ENCODE data around the gene RFTN1.

The RFTN1 gene

DNA sequence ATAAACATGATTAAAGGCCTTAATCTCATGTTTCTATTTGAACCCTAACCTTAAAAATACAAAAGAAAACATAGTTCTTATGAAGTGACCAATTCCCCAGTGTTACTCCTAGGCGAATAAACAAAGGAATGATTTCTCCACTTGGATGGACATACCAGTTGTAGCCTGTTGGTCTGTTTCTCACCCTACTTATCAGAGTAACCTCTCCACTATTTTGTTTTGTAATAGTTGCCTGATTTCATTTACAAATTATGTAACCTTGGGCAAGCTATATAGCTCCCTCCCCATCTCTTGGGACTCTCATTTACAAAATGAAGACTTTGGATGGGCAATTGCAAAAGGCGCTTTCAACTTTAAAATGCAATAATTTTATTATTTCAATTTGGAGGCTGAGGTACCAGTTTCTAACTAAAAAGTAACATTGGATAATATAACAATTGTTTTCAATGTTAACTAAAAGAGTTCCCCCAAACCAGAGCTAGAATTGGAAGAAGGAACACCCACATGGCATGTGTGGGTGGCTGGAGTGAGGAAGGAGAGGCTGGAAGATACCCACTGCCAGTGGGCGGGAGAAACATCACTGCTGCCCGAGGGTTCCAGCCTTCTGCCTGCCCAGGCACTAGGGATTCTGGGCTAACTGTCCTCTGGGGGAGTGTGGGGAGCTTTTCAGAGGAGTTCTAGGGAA is 74.2 kb downstream of the RFTN1 start:
- DNase-seq (ENCODE audit: low read depth in 4 of 4, low spot score in 1 of 4), result no peak

DNA sequence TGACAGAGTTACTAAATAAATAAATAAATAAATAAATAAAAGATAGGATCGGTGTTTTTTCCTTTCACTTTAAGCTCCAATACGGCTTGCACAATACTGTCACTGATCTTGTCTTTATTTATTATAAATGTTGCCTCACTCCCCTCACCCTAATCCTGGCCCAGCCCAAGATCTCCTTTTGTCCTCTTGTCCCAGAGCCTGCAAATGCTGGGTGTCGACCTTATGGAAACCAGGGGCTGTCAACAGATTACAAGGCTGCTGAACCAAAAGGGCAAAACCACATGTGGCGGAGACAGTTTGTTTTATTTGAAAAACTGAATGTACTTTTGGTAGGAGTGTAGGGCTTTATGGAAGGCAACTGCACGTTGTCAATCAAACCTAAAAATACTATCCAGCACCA is 75.9 kb downstream of the RFTN1 start:
- no peak for DNase-seq (ENCODE audit: low read depth in 4 of 4, low spot score in 1 of 4)

DNA sequence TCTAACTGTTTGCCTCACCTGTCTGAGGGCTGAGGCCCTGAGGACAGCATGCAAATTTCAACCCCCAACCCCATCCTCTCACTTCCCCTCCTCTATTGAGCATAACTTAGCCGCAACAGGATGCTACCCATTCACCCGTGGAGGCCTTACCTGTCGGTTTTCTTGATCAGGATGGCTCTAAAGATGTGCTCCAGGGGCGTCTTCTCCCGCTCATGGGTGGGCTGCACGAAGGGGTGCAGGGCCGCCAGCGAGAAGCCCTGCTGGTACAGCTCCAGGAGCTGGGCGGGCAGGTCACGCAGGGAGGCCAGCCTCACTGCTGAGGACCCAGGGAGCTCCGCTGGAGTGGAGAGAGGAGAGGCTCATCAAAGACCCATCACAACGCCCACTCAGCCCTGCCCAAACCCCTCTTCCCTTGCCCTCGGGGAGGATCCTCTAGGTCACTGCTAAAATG is 79.8 kb downstream of the RFTN1 start:
- DNase-seq (ENCODE audit: low read depth in 4 of 4, low spot score in 1 of 4), result no peak

- no peak for DNase-seq (ENCODE audit: low read depth in 4 of 4, low spot score in 1 of 4)
Measured at GRCh38 chr3:16432714-16433113, 80.8 kb downstream of the RFTN1 start.

DNA sequence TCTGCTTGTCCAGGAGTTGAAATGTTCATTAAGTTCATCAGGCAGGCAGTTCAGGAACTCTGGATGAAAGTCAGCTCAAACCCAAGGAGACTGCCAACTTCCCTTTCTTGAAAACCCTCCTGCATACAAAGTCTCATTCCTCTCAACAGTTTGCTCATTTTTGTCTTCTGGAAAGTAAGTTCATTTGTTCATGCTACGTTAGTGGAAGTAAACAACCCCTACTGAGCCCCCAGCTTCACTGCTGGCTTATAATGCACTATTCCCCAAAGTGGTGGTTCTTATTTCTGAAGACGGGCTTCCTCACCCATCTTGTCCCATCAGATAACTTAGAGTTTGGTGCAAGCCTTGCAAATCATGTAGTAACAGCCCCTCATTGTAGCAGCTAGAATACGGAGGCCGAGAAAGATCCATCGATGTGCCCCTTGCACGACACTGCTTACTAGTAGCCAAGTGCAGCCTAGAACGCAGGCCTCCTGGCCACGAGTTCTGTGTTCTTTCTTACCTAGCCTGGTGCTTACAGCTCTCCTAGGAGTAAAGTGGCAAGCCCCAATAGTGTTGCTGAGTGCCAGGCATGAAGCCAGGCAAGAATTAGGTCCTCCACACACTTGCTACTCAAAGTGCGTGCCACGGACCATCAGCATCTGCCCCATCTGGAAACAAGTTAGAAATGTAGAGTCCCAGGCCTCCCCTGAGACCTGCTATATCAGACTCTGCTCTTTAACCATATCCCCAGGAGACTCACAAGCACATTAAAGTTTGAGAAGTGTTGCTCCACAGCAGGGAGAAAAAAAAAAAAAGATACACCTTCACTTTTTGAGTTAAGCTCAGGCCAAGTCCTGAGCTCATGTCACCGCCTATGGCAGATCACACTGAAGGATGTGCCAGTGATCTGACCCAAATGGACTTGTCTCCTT is 82.5 kb downstream of the RFTN1 start:
- no peak for DNase-seq (ENCODE audit: low read depth in 4 of 4, low spot score in 1 of 4)

DNA sequence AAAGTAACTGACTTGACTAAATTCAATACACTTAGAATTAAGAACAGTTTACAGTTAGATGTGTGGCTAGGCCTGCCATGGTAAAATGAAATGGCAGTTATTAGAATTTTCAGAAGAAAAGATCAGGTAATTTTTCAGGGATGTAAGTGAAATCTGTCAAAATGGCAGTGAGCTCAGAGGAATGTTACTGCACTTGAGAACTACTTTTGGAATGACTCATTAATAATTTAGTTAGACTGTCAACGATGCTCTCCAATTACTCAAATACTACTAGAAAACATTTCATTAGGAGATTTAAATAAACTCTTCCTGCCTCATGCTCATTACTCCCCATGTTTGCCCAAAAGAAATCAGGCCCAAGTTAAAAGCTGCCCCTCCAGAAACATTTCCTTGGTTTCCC is 84.4 kb downstream of the RFTN1 start:
- no peak for DNase-seq (ENCODE audit: low read depth in 4 of 4, low spot score in 1 of 4)

GRCh38 chr3:16428612-16429011 is 84.9 kb downstream of the RFTN1 start:
- DNase-seq (ENCODE audit: low read depth in 4 of 4, low spot score in 1 of 4), result no peak

DNA sequence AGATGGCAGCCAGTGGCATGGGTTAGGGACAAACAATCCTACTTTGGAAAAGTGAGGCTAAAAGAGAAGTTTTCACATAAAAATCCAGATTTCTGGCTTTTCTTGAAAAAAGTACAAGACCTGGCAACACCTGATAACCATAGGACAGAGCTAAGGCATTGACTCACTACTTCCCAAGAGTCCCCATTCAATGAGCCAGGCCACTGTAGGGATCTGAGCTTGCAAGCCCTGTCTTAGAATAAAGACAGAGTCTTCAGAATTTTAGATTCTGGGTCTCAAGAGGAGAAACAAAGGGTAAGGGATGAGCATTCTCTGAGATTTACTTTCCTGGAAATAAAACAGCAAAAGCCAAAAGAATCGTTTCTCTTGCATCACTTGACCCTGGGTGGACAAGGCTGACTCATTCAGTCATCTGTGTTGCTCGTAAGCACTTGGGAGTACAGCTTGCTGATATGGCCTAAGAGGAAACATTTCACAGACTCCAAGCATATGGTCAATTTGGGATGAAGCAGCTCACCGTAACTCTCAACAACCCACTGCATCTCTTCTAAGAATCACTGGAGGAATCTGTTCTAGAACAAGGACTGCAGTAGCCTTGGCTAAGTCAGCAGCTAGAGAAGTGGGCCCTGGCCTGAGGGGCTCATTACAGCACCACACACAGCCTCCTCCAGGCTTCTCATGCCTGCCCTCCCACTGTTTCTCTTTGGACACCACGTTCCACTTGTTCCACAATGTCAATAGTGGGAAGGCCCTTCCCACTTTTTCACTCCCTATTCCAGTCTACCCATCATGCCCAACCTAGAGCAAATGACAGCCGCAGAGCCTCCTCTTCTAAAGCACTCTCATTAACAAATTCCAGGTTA is 86.2 kb downstream of the RFTN1 start:
- DNase-seq (ENCODE audit: low read depth in 4 of 4, low spot score in 1 of 4), result no peak

DNA sequence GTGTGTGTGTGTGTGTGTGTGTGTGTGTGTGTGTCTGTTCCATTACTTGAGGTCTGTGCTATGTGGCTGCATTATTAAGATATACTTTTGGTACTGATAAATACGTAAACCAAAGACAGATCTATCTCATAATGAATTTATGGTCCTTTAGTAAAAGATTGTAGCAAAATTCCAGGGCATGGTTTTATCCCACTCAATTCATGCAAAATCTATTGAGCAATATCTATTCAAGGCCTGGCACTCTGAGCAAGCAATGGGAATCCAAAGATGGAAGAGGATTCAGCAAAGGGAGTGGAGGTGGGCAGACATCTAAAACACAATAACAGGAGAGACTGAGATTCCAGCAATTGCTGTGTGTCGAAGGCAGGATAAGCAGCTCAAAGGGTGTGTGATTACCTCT is 86.8 kb downstream of the RFTN1 start:
- DNase-seq (ENCODE audit: low read depth in 4 of 4, low spot score in 1 of 4), result no peak

GRCh38 chr3:16426029-16426400 is 87.5 kb downstream of the RFTN1 start:
- no peak for DNase-seq (ENCODE audit: low read depth in 4 of 4, low spot score in 1 of 4)

GRCh38 chr3:16425398-16426028 is 88.0 kb downstream of the RFTN1 start:
- no peak for DNase-seq (ENCODE audit: low read depth in 4 of 4, low spot score in 1 of 4)

- DNase-seq (ENCODE audit: low read depth in 4 of 4, low spot score in 1 of 4), result no peak
Measured at GRCh38 chr3:16423947-16424673, 89.4 kb downstream of the RFTN1 start.

- no peak for DNase-seq (ENCODE audit: low read depth in 4 of 4, low spot score in 1 of 4)
Measured at GRCh38 chr3:16423298-16423697, 90.2 kb downstream of the RFTN1 start.

GRCh38 chr3:16419640-16420241 is 93.8 kb downstream of the RFTN1 start:
- no peak for DNase-seq (ENCODE audit: low read depth in 4 of 4, low spot score in 1 of 4)

DNA sequence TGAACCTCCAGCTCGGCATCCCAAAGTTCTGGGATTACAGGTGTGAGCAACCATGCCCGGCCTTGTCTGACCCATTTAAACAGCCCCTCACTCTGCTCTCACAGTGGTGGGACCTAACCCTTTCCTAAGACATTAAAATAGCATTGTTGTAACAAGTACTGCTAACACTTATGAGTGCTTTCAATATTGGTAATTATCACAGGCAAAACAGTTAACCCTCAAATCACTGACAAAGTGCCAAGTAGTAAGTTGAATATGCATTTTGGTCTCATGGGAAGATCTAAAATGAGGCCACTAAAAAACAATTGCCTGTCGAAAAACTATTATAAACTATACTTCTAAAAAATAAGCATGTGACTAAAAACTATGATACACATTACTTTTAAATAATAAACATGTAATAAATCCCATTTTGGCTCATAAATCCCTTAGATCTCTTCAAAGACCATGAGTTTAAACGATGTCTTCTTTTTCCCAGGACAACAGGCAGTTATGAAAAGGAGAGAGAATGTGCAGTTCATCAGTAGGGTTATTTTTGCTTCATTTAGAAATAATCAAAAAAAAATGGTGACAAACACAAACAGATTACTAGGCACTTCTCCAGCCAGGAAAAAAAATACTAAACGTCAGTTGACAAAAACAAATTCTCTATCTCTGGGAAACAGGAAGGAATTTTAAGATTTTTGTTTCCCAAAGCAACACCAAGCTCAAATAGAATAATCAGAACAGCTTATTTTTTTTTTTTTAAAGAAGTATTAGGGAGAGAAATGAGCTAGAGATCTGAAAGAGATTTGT is 95.4 kb downstream of the RFTN1 start:
- DNase-seq (ENCODE audit: low read depth in 4 of 4, low spot score in 1 of 4), result no peak

DNA sequence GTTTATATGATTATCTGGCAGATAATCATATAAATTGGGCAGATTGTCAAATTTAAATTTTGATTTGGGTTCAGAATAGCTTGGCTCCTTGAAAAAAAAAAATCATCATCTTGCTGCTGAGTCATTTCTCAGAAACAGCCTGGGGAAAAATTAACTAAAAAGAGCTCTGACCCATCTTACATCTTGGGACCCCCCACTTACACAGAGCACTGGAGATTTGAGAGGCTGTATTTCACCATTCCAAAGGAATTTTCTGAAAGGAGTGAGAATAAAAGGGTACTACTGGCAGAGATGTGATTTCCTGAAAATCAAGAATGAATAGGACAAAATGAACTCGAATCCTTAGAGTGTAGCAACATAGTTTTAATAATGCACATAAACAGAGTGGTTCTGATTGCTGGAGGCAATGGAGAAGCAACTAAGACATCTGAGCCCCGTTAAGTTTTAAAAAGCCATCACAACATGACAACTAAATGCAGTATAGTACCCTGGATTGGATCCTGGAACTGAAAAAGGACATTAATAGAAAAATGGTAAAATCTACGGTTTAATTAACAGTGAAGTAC is 97.5 kb downstream of the RFTN1 start:
- no peak for DNase-seq (ENCODE audit: low read depth in 4 of 4, low spot score in 1 of 4)

- no peak for DNase-seq (ENCODE audit: low read depth in 4 of 4, low spot score in 1 of 4)
Measured at GRCh38 chr3:16413321-16413720, 100.2 kb downstream of the RFTN1 start.

DNA sequence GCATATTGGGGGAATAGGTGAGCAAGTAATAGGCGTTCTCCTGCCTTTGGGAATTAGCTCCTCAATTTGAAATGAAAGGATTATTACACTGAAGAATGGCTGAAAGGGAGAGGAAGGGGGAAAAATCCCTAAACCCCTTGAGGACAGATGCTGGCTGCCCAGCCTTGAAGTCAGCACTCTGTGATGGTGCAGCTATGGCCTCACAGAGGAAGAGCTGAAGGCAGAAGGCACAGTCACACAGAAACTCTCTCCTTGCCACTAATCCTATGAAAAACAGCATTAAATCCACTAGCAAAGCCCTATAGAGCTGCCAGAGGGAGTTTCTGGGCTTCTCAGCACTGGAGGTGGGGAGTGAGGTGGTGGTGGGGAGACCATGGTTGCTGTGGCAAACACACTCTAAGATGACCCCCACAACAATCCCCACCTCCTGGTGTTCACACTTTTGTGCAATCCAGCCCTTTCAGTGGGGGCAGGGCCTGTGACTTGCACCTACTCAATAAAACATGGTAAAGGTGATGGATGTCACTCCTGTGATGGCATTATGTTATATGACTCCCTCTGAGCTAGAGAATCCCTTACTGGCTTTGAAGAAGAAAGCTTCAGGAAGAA is 101.2 kb downstream of the RFTN1 start:
- no peak for DNase-seq (ENCODE audit: low read depth in 4 of 4, low spot score in 1 of 4)

All from stimulated activated CD4-positive, alpha-beta T cell treated with anti-CD3 and anti-CD28 coated beads, Interleukin-1b, Interleukin-23, amount 100 ng/mL, for 24 hours (primary cell).